Right lobe of liver (tissue), 6 donors: ENCODE data around the gene APOL3. TPM values are rescaled to one million over a fixed set of nuclear protein-coding genes. Genes with fewer than 3 reads are reported as not detected.

Experiments used
- ATAC-seq, 4 donors: fragments of 200-7000 bp; cut with Tn5 transposase; one replicate each; pipeline ENCODE4 v1.9.1; 2020; ENCODE audit warnings: mild to moderate bottlenecking in 4 of 4, moderate library complexity in 4 of 4
- DNase-seq, 3 donors: peaks; one replicate each; pipeline ENCODE4 v3.0.0-alpha.2; 2020
- H3K27ac ChIP-seq, 3 donors: fragments of 200-600 bp; one replicate each; pipeline ENCODE4 v1.8.0; 2022
- H3K27me3 ChIP-seq, 2 donors: fragments of 200-600 bp; one replicate each; pipeline ENCODE4 v1.8.0; 2022
- H3K36me3 ChIP-seq, 4 donors: fragments of 200-600 bp; sonication (generic) in 1 of 4; one replicate each; pipeline versions ENCODE4 v1.5.1 to v1.8.0; 2017 to 2022; ENCODE audit warnings: control low read depth in 1 of 4
- H3K4me1 ChIP-seq, 4 donors: fragments of 200-600 bp; sonication (generic) in 1 of 4; one replicate each; pipeline versions ENCODE4 v1.5.1 to v1.8.0; 2017 to 2022; ENCODE audit warnings: control low read depth in 1 of 4
- H3K4me3 ChIP-seq, 3 donors: fragments of 200-600 bp; one replicate each; pipeline ENCODE4 v1.8.0; 2022
- H3K9me3 ChIP-seq, 4 donors: fragments of 200-600 bp; sonication (generic) in 1 of 4; one replicate each; pipeline versions ENCODE4 v1.5.1 to v1.8.0; 2017 to 2022; ENCODE audit warnings: control low read depth in 1 of 4
- POLR2A ChIP-seq: fragments of 450-650 bp; IDR thresholded peaks from one replicate; pipeline ENCODE4 v1.6.1; 2017; ENCODE audit warnings: antibody characterized with exemption, mild to moderate bottlenecking
- WGBS: methylation state at CpG from one replicate; pipeline ENCODE4 v1.1.6; 2018; ENCODE audit warnings: low coverage, low lambda C conversion rate; ENCODE audit not compliant: insufficient coverage; ENCODE audit errors: missing lambda C conversion rate; 5-methylcytosine and 5-hydroxymethylcytosine counted together
- intact Hi-C, 2 donors: fragments of 100-400 bp; cut with DNase I; formaldehyde crosslinking; loops; one replicate each; pipeline versions ENCODE4 v1.11.2 to v1.14.1; 2022
- total RNA-seq, 6 experiments: library from RNA; depleted of rRNA in 2 of 6; stranded (reverse); fragments of >200 nt in 2 of 6; fragmentation: NEBNext Ultra II Directional in 3 of 6; extraction: Animal tissue kit (Norgen Biotek cat#: 25700) in 3 of 6; gene quantifications; one replicate each; pipeline versions ENCODE4 v1.1.0 to v1.2.4, GENCODE V29; 2016 to 2023
- TF ChIP-seq, protein P1 (sequence below), 4 donors: fragments of 200-600 bp in 3 of 4; fragments of 450-650 bp in 1 of 4; IDR thresholded peaks; one replicate each; pipeline versions ENCODE4 v1.5.1 to v1.8.0; 2016 to 2022; ENCODE audit warnings: antibody characterized with exemption in 4 of 4, mild to moderate bottlenecking in 2 of 4
- donor health status: DM: no; HTN: yes; CAD: no.
- donor health status: DM: no; HTN: no; CAD: no.
- donor health status: DM: no; HTN: no; CAD: no.
- donor health status: DM: no; HTN: yes; CAD: no.
- donor health status: DM: no; HTN: yes; CAD: no.

Gene APOL3
- total RNA-seq, 6 experiments from 2014 or later = 21.7 to 80.5 (median 30.2) TPM

- DNase-seq (no peak), ATAC-seq (no peak)
- intact Hi-C loops = no loop called here
- no peak for TF ChIP-seq POLR2A
- TF ChIP-seq, protein P1, sequence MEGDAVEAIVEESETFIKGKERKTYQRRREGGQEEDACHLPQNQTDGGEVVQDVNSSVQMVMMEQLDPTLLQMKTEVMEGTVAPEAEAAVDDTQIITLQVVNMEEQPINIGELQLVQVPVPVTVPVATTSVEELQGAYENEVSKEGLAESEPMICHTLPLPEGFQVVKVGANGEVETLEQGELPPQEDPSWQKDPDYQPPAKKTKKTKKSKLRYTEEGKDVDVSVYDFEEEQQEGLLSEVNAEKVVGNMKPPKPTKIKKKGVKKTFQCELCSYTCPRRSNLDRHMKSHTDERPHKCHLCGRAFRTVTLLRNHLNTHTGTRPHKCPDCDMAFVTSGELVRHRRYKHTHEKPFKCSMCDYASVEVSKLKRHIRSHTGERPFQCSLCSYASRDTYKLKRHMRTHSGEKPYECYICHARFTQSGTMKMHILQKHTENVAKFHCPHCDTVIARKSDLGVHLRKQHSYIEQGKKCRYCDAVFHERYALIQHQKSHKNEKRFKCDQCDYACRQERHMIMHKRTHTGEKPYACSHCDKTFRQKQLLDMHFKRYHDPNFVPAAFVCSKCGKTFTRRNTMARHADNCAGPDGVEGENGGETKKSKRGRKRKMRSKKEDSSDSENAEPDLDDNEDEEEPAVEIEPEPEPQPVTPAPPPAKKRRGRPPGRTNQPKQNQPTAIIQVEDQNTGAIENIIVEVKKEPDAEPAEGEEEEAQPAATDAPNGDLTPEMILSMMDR (IDR thresholded peaks at IDR 0.05) = no peak
- Histone ChIP-seq H3K27ac (no peak overlapping the region), H3K9me3 (no peaks in the 10 kb centered on the region), H3K36me3 (no peaks in the 10 kb centered on the region), H3K4me3 (no peak overlapping the region), H3K27me3 (no peaks in the 10 kb centered on the region), H3K4me1 (no peaks in the 10 kb centered on the region)
- 81% methylated on average over 14 of the region's 16 CpGs for WGBS
These were observed 25.1 kb downstream of the APOL3 start for GRCh38 chr22:36135306-36135980.

GRCh38 chr22:36134182-36134581 lies 26.4 kb downstream of the APOL3 start:
- 36% methylated on average over 4 of the region's 8 CpGs for WGBS
- Histone ChIP-seq H3K4me1 (no peaks in the 10 kb centered on the region), H3K4me3 (no peak overlapping the region), H3K9me3 (no peaks in the 10 kb centered on the region), H3K27ac (no peak overlapping the region), H3K36me3 (no peaks in the 10 kb centered on the region), H3K27me3 (no peaks in the 10 kb centered on the region)
- TF ChIP-seq, protein P1 (IDR thresholded peaks at IDR 0.05) = no peak
- TF ChIP-seq POLR2A = no peak
- DNase-seq = no peak
- peak in 1 of 4 donors; percentile 10 for ATAC-seq
- intact Hi-C loops = no loop called here

- Histone ChIP-seq H3K4me1 (no peaks in the 10 kb centered on the region), H3K27me3 (no peaks in the 10 kb centered on the region), H3K27ac (no peak overlapping the region), H3K9me3 (no peaks in the 10 kb centered on the region), H3K36me3 (no peaks in the 10 kb centered on the region), H3K4me3 (no peak overlapping the region)
- intact Hi-C loops = no loop called here
- ATAC-seq = no peak
- no peak for DNase-seq
- WGBS = 89% methylated on average over 5 of the region's 10 CpGs
- no peak for TF ChIP-seq POLR2A
- TF ChIP-seq, protein P1 (IDR thresholded peaks at IDR 0.05) = no peak
These were observed 28.6 kb downstream of the APOL3 start for GRCh38 chr22:36131907-36132306.

DNA sequence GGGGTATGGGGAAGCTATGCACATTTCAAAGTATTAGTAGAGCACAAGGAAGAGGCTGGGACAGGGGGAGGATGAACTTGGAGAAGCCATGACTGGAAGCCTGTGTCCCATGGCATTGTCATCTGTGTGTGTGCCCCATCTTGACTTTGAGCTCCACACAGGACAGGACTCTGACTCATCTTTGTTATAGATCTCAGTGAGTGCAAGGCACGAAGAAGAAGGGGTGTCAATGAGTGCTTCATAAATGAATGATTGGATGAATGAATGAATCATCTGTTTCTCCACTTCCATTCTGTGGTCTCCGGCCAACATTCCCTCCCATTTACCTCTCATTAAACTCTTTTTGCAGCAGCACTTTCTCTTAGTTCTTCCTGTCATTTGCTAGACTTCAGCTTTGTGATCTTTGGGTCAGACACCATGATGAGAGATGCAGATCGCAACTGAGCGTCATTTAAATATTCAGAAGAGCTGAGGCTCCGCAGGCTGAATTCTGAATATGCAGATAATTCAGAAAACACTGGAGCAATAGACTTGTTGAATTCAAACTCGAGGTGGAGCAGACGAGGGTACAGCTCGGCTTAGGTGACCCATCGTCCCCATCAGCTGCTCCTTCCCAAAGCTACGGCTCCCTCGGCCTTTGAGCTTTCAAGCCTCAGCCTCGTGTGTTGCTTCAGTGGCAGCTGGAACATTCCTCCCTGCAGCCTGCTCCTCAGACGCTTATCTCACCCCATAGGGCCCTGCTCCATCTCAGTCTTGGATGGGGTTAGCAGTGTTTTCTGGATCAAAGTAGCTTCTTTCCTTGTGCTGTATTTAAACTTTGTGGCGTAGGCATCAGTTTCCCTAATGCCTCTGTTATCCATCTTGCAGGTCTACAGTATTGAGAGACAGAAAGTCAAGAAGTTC lies 30.8 kb downstream of the APOL3 start:
- H3K36me3 ChIP-seq = no peaks in the 10 kb centered on the region
- no peak overlapping the region for H3K4me3 ChIP-seq
- DNase-seq (no peak), ATAC-seq (no peak)
- 80% methylated on average over 9 of the region's 14 CpGs for WGBS
- intact Hi-C loops = loop anchor here in 1 of 2 donors (10.0 kb wide), 2 partner anchors 65 to 195 kb away; no protein-coding TSS in a partner anchor
- H3K4me1 ChIP-seq = no peaks in the 10 kb centered on the region
- H3K27ac ChIP-seq = no peak overlapping the region
- no peaks in the 10 kb centered on the region for H3K27me3 ChIP-seq
- no peaks in the 10 kb centered on the region for H3K9me3 ChIP-seq
- TF ChIP-seq, protein P1 (IDR thresholded peaks at IDR 0.05) = no peak
- TF ChIP-seq POLR2A = no peak
